RWPE2 (cell line): ENCODE measurements around the gene ZBTB1.

Source experiments
- ATAC-seq: fragments of 200-7000 bp; cut with Tn5 transposase; 3 replicates; pipeline ENCODE4 v1.9.1; 2021; ENCODE audit warnings: low read depth
- DNase-seq: peaks from one replicate; pipeline ENCODE4 v3.0.0-alpha.2; 2020; ENCODE audit warnings: low spot score
- H3K27ac ChIP-seq: fragments of 450-650 bp; 2 replicates; pipeline ENCODE4 v1.5.1; 2017; ENCODE audit warnings: mild to moderate bottlenecking; ENCODE audit not compliant: poor library complexity, severe bottlenecking
- H3K27me3 ChIP-seq: fragments of 250-450 bp; sonication (Bioruptor Pico); 2 replicates; pipeline ENCODE4 v1.5.1; 2021; ENCODE audit warnings: mild to moderate bottlenecking, moderate library complexity; ENCODE audit not compliant: insufficient read depth, poor library complexity, severe bottlenecking
- H3K36me3 ChIP-seq: fragments of 250-450 bp; sonication (Bioruptor Pico); 2 replicates; pipeline ENCODE4 v1.5.1; 2020; ENCODE audit warnings: low read depth, mild to moderate bottlenecking, moderate library complexity
- H3K4me1 ChIP-seq: fragments of 250-450 bp; sonication (Bioruptor Pico); 2 replicates; pipeline ENCODE4 v1.5.1; 2021; ENCODE audit warnings: mild to moderate bottlenecking, moderate library complexity; ENCODE audit not compliant: insufficient read depth, poor library complexity, severe bottlenecking
- H3K4me3 ChIP-seq: fragments of 250-450 bp; sonication (Bioruptor Pico); 2 replicates; pipeline ENCODE4 v1.5.1; 2021; ENCODE audit warnings: mild to moderate bottlenecking, moderate library complexity; ENCODE audit not compliant: severe bottlenecking
- H3K9me3 ChIP-seq: fragments of 250-450 bp; sonication (Bioruptor Pico); 2 replicates; pipeline ENCODE4 v1.5.1; 2021; ENCODE audit warnings: mild to moderate bottlenecking, moderate library complexity; ENCODE audit not compliant: severe bottlenecking
- TF ChIP-seq, protein P1 (sequence below): fragments of 450-650 bp; IDR thresholded peaks from one replicate; pipeline ENCODE4 v1.5.1; 2017; ENCODE audit warnings: mild to moderate bottlenecking, moderate library complexity; ENCODE audit not compliant: poor library complexity, severe bottlenecking

Gene ZBTB1

DNA sequence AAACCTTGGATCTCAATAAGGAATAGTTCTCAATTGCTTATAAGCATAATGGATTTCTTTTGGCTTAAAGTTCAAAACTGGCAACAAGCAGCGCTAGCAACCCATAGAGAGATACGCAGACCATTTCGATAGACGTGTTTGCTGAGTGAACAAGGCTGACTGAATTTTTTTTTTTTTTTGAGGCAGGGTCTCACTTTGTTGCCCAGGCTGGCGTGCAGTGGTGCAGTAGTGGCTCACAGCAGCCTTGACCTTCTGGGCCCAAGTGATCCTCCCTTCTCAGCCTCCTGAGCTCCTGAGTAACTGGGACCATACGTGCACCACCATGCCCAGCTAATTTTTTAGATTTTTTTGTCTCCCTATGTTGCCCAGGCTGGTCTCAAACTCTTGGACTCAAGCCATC lies 40.7 kb upstream of the ZBTB1 start:
- H3K9me3 ChIP-seq = no peaks in the 10 kb centered on the region
- H3K27me3 ChIP-seq = no peaks in the 10 kb centered on the region
- TF ChIP-seq, protein P1, sequence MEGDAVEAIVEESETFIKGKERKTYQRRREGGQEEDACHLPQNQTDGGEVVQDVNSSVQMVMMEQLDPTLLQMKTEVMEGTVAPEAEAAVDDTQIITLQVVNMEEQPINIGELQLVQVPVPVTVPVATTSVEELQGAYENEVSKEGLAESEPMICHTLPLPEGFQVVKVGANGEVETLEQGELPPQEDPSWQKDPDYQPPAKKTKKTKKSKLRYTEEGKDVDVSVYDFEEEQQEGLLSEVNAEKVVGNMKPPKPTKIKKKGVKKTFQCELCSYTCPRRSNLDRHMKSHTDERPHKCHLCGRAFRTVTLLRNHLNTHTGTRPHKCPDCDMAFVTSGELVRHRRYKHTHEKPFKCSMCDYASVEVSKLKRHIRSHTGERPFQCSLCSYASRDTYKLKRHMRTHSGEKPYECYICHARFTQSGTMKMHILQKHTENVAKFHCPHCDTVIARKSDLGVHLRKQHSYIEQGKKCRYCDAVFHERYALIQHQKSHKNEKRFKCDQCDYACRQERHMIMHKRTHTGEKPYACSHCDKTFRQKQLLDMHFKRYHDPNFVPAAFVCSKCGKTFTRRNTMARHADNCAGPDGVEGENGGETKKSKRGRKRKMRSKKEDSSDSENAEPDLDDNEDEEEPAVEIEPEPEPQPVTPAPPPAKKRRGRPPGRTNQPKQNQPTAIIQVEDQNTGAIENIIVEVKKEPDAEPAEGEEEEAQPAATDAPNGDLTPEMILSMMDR = no peak
- DNase-seq (no peak), ATAC-seq (no peak)
- no peak overlapping the region for H3K4me3 ChIP-seq
- H3K27ac ChIP-seq = no peak overlapping the region
- H3K36me3 ChIP-seq = peaks cover 15% of the 10 kb centered on the region
- peaks cover 12% of the 10 kb centered on the region for H3K4me1 ChIP-seq

DNA sequence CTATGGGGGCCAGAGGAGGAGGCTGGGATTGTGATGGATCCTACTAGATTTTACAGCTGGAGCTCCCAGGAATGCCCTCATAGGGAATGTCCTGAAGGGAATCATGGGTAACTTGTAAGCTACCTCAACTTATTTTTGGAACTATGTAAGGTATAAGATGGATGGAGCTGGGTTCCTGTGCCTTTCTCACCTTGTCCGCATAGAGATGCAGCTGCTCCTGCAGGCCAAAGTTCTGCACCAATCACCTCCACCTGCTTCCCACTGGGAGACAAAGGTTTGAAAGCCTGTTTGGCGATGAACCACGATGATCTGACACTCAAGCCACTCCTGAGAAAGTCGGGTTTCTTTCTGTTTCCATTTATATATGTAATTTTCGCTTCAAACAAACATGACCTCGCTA lies 39.9 kb upstream of the ZBTB1 start:
- Histone ChIP-seq H3K4me1 (peaks cover 12% of the 10 kb centered on the region), H3K27me3 (no peaks in the 10 kb centered on the region), H3K9me3 (no peaks in the 10 kb centered on the region), H3K27ac (no peak overlapping the region), H3K36me3 (peaks cover 7% of the 10 kb centered on the region), H3K4me3 (peak overlapping the region; percentile 67)
- no peak for DNase-seq
- peak; percentile 9; the same call in 2 of the 3 replicates for ATAC-seq
- TF ChIP-seq, protein P1 = no peak

DNA sequence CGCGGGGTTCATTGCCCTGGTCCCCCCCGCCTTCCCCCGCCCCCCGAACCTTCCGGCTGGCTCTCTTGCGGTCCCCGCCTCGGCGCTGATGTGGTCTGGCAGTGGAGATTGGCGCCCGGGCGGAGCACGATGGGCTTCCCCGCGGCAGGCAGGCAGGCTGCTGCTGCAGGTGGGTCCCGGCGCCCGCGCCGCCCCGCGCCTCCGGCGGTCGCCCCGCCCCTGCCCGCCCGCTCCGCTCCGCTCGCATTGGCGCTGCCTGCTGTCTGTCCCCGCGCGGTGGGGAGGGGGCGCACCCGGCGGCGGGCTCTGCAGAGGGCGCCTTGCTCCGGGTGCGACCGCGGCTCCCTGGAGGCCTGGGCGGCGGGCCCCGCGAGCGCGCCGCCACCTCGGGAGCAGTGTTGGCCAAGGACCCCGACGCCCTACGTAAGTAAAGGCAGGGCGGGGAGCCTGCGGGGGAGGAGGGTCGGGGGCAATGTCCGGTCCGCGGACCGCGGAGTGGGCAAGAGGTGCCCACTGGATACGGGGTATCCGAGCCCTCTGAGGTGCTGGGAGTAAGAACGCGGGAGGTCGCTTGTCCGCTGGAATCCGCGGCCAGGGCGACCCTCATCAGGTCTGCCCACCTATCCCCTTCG lies 39.3 kb upstream of the ZBTB1 start, which contains the start of gene AKAP5:
AKAP5 (plus strand) TSS at position 309 of the 632 bp plus-strand sequence. CDS start 2,896 bp downstream, outside the sequence.
- Histone ChIP-seq H3K27me3 (no peaks in the 10 kb centered on the region), H3K36me3 (0 out of 2 replicates have a peak, but pooled peaks cover under 1% of the 10 kb centered on the region), H3K4me1 (peaks cover 12% of the 10 kb centered on the region), H3K9me3 (no peaks in the 10 kb centered on the region), H3K4me3 (peak within 1 kb of the TSS; percentile 67), H3K27ac (no peak within 1 kb of the TSS)
- ATAC-seq (peak; percentile 76), DNase-seq (no peak)
- TF ChIP-seq, protein P1 = peak; percentile 13

DNA sequence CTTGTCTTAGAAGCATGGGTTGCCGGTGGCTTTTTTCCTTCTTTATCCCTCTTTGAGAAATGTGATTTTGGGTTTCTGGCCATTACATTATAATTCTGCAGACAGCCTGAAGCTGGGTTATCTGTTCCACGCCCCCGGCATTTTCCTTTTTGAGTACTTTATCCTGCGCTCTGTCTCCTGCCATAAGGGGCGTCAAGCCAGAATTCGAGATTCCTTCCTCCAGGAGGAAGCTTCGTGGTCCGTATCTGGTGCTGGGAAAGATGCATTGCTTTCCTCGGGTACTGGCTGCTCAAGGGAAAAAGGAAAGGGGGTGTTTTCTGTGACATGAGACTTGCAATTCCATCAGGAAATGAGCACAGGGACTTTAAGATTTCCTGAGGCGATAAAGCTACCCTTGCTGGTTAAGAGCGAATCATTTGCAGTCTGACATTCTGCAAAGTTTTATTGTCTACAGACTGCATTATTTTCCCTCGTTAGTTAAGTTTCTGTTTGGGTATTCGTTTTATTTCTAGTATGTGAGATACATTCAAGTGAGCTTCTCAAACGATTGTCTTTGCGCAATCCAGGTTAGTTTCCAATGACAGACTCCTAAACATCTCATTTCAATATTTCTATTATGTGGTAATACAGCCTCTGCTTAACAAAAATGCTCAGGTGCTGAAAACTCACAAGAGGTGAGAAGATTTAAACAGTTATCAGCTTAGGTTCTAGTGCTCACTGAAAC lies 38.6 kb upstream of the ZBTB1 start:
- H3K4me3 ChIP-seq = peak overlapping the region; percentile 67
- ATAC-seq = peak; percentile 58
- no peak for DNase-seq
- no peaks in the 10 kb centered on the region for H3K27me3 ChIP-seq
- peaks cover 12% of the 10 kb centered on the region for H3K4me1 ChIP-seq
- H3K36me3 ChIP-seq = no peaks in the 10 kb centered on the region
- H3K27ac ChIP-seq = no peak overlapping the region
- TF ChIP-seq, protein P1 = no peak
- no peaks in the 10 kb centered on the region for H3K9me3 ChIP-seq
